Stimulated activated CD4-positive, alpha-beta T cell treated with anti-CD3 and anti-CD28 coated beads, TNF-alpha, amount 100 ng/mL, for 1 hour (primary cell): ENCODE measurements around the gene LTBP2.

Experiments
- DNase-seq, 3 donors: peaks; one replicate each; pipeline ENCODE4 v3.0.0-alpha.2; 2020; ENCODE audit warnings: low read depth in 3 of 3, low spot score in 1 of 3

LTBP2 gene

GRCh38 chr14:74638966-74639365 lies 26.9 kb upstream of the LTBP2 start:
- no peak for DNase-seq

- DNase-seq = no peak
These were observed 26.0 kb upstream of the LTBP2 start for GRCh38 chr14:74638066-74638465.

- DNase-seq = no peak
These were observed 25.1 kb upstream of the LTBP2 start for GRCh38 chr14:74637178-74637550.

GRCh38 chr14:74636424-74637177 lies 24.6 kb upstream of the LTBP2 start:
- no peak for DNase-seq

- DNase-seq = no peak
These were observed 23.8 kb upstream of the LTBP2 start for GRCh38 chr14:74635847-74636246.

- no peak for DNase-seq
These were observed 22.9 kb upstream of the LTBP2 start for GRCh38 chr14:74634964-74635363.

- DNase-seq = no peak
These were observed 22.4 kb upstream of the LTBP2 start for GRCh38 chr14:74634481-74634880.

- DNase-seq = no peak
These were observed 19.0 kb upstream of the LTBP2 start for GRCh38 chr14:74630881-74631690.

GRCh38 chr14:74628418-74628817 lies 16.4 kb upstream of the LTBP2 start:
- DNase-seq = no peak

- no peak for DNase-seq
These were observed 15.0 kb upstream of the LTBP2 start for GRCh38 chr14:74627076-74627475.

- DNase-seq = no peak
These were observed 10.2 kb upstream of the LTBP2 start for GRCh38 chr14:74622257-74622656.

- no peak for DNase-seq
These were observed 9.5 kb upstream of the LTBP2 start for GRCh38 chr14:74621556-74621955.

GRCh38 chr14:74620923-74621322 lies 8.9 kb upstream of the LTBP2 start:
- no peak for DNase-seq

- no peak for DNase-seq
These were observed 8.5 kb upstream of the LTBP2 start for GRCh38 chr14:74620497-74620921.

GRCh38 chr14:74619672-74620131 lies 7.7 kb upstream of the LTBP2 start:
- DNase-seq = no peak

GRCh38 chr14:74618078-74618952 lies 6.3 kb upstream of the LTBP2 start:
- peak in 2 of 3 donors; percentile 17 to 20 for DNase-seq

- DNase-seq = no peak
These were observed 5.1 kb upstream of the LTBP2 start for GRCh38 chr14:74616996-74617700.

- DNase-seq = no peak
These were observed 4.5 kb upstream of the LTBP2 start for GRCh38 chr14:74616507-74616906.

GRCh38 chr14:74615735-74616134 lies 3.7 kb upstream of the LTBP2 start:
- no peak for DNase-seq
